Measurements from ENCODE around the gene PPA2. TPM values are rescaled to one million over a fixed set of nuclear protein-coding genes. Genes with fewer than 3 reads are reported as not detected.

The PPA2 gene
- total RNA-seq, 1 experiment from 2014 or later = 76.4 TPM

DNA sequence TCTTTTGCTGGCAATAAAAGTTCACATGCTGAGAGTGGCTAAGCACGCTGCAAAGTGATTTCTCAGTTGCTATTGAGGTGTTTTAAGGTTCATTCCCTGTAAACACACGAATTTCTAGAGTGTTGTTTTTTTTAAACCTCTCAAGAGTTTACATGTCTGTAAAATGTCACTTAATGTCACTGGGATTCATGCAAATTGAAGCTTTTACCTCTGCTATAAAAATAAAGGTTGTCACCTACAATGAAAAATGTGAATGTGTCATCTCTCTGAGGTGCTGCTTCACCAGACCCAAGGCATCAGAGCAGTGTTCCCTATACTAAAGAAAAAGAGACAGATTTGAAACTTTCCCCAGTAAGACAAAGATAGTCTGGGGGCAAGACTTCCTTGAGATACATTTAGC lies 127.0 kb downstream of the PPA2 start:
- H2AK5ac ChIP-seq (ENCODE audit: insufficient read length, low read length) = no peak overlapping the region
- WGBS (ENCODE audit: extremely low coverage, insufficient read length, low lambda C conversion rate) = no CpG with 5 or more reads among the region's 2 CpGs
- no peak overlapping the region for H3K9ac ChIP-seq (ENCODE audit: extremely low read depth, insufficient read length, low read length)
- no peak overlapping the region for H2BK15ac ChIP-seq (ENCODE audit: low read depth, low read length)
- Mint-ChIP-seq H3K36me3 (ENCODE audit: insufficient read depth in 1 of 3, low read depth in 3 of 3) (no peaks in the 10 kb centered on the region), H3K9me3 (no peaks in the 10 kb centered on the region), H3K4me3 (no peak overlapping the region), H3K4me1 (no peaks in the 10 kb centered on the region), H3K27ac (no peak overlapping the region), H3K27me3 (ENCODE audit: low read depth) (no peaks in the 10 kb centered on the region; the same call in 1 of the 2 replicates)
- no peak for TF ChIP-seq CTCF (conservative IDR thresholded peaks at IDR 0.05)
- H3K23me2 ChIP-seq (ENCODE audit: insufficient read length, low read depth, low read length, poor library complexity, severe bottlenecking) = no peaks in the 10 kb centered on the region
- no peaks in the 10 kb centered on the region for H4K20me1 ChIP-seq (ENCODE audit: control insufficient read depth, insufficient read depth, insufficient read length)
- no peak overlapping the region for H4K5ac ChIP-seq (ENCODE audit: insufficient read length, low read depth, low read length)
- H3K79me2 ChIP-seq (ENCODE audit: insufficient read depth, low read length) = no peaks in the 10 kb centered on the region
- H3K56ac ChIP-seq (ENCODE audit: insufficient read length, low read depth, low read length) = no peak overlapping the region
- H3K14ac ChIP-seq (ENCODE audit: insufficient read depth, low read length) = no peak overlapping the region
- H2BK12ac ChIP-seq (ENCODE audit: insufficient read length, low read depth, low read length) = no peak overlapping the region
- no peaks in the 10 kb centered on the region for H3K27me3 ChIP-seq (ENCODE audit: insufficient read depth, low read length)
- H3K23ac ChIP-seq (ENCODE audit: insufficient read length, low read depth, low read length) = no peak overlapping the region
- no peak overlapping the region for H3K18ac ChIP-seq (ENCODE audit: insufficient read length, low read depth, low read length)
- H2AFZ ChIP-seq (ENCODE audit: low read length) = no peak overlapping the region
- H3T11ph ChIP-seq (ENCODE audit: low read length) = no peak overlapping the region
- no peak overlapping the region for H3K4ac ChIP-seq (ENCODE audit: low read depth, low read length)
- H3K4me2 ChIP-seq (ENCODE audit: insufficient read depth, insufficient read length, low read length) = no peak overlapping the region
- H3K27ac ChIP-seq (ENCODE audit: insufficient read length, low read depth, low read length) = no peak overlapping the region
- H2BK20ac ChIP-seq (ENCODE audit: low read depth, low read length, poor library complexity, severe bottlenecking) = no peak overlapping the region
- no peaks in the 10 kb centered on the region for H3K4me1 ChIP-seq (ENCODE audit: insufficient read depth, low read length)
- H2BK120ac ChIP-seq (ENCODE audit: low read depth, low read length, poor library complexity, severe bottlenecking) = no peak overlapping the region
- DNase-seq = no peak
- no peak overlapping the region for H4K91ac ChIP-seq (ENCODE audit: insufficient read length, low read depth, low read length)
- H4K8ac ChIP-seq (replicated peaks; ENCODE audit: insufficient read length, low read depth, low read length) = no peak overlapping the region
- no peak overlapping the region for H2BK5ac ChIP-seq (ENCODE audit: insufficient read length, low read length)
- H3K79me1 ChIP-seq (ENCODE audit: insufficient read depth, low read depth, low read length, poor library complexity, severe bottlenecking) = no peaks in the 10 kb centered on the region
- no peaks in the 10 kb centered on the region for H3K9me3 ChIP-seq (ENCODE audit: control insufficient read depth, low read depth, low read length)

Measured in H9 (cell line).